Measurements from ENCODE around the gene GNA14.
"Not testable (repeated sequence)": the region's sequence is repeated elsewhere in the genome, so short reads cannot be mapped to it uniquely, and the experiment has no call there.

Gene GNA14

GRCh38 chr9:77531400-77531799 is 116.7 kb downstream of the GNA14 start:
- no peak for DNase-seq

GRCh38 chr9:77523891-77524290 is 124.2 kb downstream of the GNA14 start:
- DNase-seq = no peak

GRCh38 chr9:77521091-77521490 is 127.0 kb downstream of the GNA14 start:
- no peak for DNase-seq

- DNase-seq = no peak
Measured at GRCh38 chr9:77518688-77519087, 129.4 kb downstream of the GNA14 start.

- DNase-seq = no peak
Measured at GRCh38 chr9:77516781-77517180, 131.3 kb downstream of the GNA14 start.

- no peak for DNase-seq
Measured at GRCh38 chr9:77514886-77515711, 133.0 kb downstream of the GNA14 start.

GRCh38 chr9:77513457-77513856 is 134.7 kb downstream of the GNA14 start:
- no peak for DNase-seq

GRCh38 chr9:77512876-77513275 is 135.2 kb downstream of the GNA14 start:
- DNase-seq = no peak

GRCh38 chr9:77511525-77511924 is 136.6 kb downstream of the GNA14 start:
- DNase-seq = no peak

- no peak for DNase-seq
Measured at GRCh38 chr9:77510666-77511065, 137.5 kb downstream of the GNA14 start.

- no peak for DNase-seq
Measured at GRCh38 chr9:77508396-77508795, 139.7 kb downstream of the GNA14 start.

GRCh38 chr9:77507212-77507961 is 140.7 kb downstream of the GNA14 start:
- DNase-seq = no peak

GRCh38 chr9:77505232-77505631 is 142.9 kb downstream of the GNA14 start:
- DNase-seq = no peak

GRCh38 chr9:77502568-77502967 is 145.6 kb downstream of the GNA14 start:
- no peak for DNase-seq

GRCh38 chr9:77498891-77499290 is 149.2 kb downstream of the GNA14 start:
- no peak for DNase-seq

GRCh38 chr9:77497322-77498198 is 150.6 kb downstream of the GNA14 start:
- no peak for DNase-seq

- no peak for DNase-seq
Measured at GRCh38 chr9:77495834-77496671, 152.1 kb downstream of the GNA14 start.

- DNase-seq = not testable (repeated sequence)
Measured at GRCh38 chr9:77490279-77490678, 157.8 kb downstream of the GNA14 start.

GRCh38 chr9:77489405-77490163 is 158.5 kb downstream of the GNA14 start:
- DNase-seq = not testable (repeated sequence)

GRCh38 chr9:77488439-77489126 is 159.5 kb downstream of the GNA14 start:
- DNase-seq = no peak

- DNase-seq = no peak
Measured at GRCh38 chr9:77486968-77487367, 161.2 kb downstream of the GNA14 start.
